ENCODE measurements around the gene OMP. TPM values are rescaled to one million over a fixed set of nuclear protein-coding genes. Genes with fewer than 3 reads are reported as not detected.

Gene OMP
- total RNA-seq, 2 donors from 2014 or later, result 8.0 TPM; not detected in 1

DNA sequence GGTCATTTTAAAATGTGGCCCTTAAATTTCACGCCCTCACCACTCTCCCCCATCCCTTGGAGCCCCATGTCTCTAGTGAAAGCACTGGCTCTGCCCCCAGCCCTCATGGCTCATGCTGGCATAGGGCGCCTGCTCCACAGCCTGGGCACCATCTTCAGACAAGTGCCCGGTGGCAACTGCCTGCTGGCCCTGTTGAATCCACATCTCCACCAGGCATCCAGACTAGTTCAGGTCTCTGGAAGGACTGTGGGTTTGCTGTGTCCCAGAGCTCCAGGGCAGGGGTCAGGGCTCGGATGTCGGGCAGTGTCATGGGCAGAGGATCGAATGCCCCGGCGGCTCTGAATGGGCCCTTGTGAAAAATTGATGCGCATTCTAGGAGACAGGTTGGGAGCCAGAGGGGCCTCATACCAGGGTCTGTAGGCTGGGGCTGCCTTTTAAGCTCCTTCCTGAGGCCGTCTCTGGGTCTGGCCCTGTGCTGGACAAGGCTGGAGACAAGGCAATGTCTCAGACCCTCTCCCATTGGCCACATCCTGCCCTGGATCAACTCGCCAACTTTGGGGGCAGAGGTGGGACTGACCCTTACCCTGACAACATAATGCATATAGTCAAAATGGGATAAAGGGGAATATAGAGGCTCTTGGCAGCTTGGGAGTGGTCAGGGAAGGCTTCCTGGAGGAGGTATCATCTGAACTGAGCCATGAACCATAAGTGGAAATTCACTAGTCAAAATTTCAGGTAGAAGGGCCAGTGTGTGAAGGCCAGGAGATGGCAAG lies 26.6 kb downstream of the OMP start:
- Histone ChIP-seq H3K4me3 (no peak overlapping the region), H3K9me3 (no peaks in the 10 kb centered on the region), H3K36me3 (no peaks in the 10 kb centered on the region), H3K27ac (no peak overlapping the region), H3K4me1 (replicated peaks) (no peaks in the 10 kb centered on the region), H3K27me3 (replicated peaks; ENCODE audit: insufficient read depth) (no peaks in the 10 kb centered on the region)
- TF ChIP-seq, protein P1, sequence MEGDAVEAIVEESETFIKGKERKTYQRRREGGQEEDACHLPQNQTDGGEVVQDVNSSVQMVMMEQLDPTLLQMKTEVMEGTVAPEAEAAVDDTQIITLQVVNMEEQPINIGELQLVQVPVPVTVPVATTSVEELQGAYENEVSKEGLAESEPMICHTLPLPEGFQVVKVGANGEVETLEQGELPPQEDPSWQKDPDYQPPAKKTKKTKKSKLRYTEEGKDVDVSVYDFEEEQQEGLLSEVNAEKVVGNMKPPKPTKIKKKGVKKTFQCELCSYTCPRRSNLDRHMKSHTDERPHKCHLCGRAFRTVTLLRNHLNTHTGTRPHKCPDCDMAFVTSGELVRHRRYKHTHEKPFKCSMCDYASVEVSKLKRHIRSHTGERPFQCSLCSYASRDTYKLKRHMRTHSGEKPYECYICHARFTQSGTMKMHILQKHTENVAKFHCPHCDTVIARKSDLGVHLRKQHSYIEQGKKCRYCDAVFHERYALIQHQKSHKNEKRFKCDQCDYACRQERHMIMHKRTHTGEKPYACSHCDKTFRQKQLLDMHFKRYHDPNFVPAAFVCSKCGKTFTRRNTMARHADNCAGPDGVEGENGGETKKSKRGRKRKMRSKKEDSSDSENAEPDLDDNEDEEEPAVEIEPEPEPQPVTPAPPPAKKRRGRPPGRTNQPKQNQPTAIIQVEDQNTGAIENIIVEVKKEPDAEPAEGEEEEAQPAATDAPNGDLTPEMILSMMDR (IDR thresholded peaks at IDR 0.05), result no peak
- TF ChIP-seq POLR2AphosphoS5 (IDR thresholded peaks at IDR 0.05) (no peak), POLR2A (IDR thresholded peaks at IDR 0.05) (no peak)
- no peak for DNase-seq (ENCODE audit: low spot score)
- 88% methylated on average over 11 of the region's 11 CpGs for WGBS
- intact Hi-C loops (cut with DNase I), result loop anchor here (5.0 kb wide), 3 partner anchors 58 to 488 kb away; no protein-coding TSS in a partner anchor

DNA sequence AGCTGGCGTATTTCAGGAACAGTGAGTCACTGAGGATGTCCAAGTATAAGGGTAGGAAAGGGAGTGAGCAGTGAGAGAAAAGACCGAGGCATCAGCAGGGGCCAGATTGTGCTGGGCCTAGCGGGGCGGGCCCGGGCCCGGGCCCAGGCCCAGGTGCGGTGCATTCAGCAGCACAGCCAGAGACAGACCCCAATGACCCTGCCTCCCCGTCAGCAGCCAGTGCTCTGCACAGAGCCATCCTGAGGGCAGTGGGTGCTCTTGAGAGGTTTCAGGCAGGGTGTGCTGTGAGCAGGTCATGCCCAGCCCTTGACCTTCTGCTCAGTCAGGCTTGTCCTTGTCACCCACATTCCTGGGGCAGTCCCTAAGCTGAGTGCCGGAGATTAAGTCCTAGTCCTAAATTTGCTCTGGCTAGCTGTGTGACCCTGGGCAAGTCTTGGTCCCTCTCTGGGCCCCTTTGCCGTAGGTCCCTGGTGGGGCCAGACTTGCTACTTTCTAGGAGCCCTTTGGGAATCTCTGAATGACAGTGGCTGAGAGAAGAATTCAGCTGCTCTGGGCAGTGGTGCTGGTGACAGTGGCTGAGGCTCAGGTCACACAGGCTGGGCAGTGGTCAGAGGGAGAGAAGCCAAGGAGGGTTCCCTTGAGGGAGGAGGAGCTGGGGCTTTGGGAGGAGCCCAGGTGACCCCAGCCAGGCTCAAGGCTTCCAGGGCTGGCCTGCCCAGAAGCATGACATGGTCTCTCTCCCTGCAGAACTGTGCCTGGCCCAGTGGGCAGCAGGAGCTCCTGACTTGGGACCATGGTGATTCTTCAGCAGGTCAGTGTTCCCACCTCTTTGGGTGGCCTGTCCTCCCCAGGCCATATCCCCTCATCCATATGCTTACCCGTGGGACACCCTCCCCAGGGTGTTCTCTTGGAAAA lies 27.5 kb downstream of the OMP start:
- Histone ChIP-seq H3K27me3 (replicated peaks; ENCODE audit: insufficient read depth) (no peaks in the 10 kb centered on the region), H3K36me3 (no peaks in the 10 kb centered on the region), H3K9me3 (no peaks in the 10 kb centered on the region), H3K27ac (no peak overlapping the region), H3K4me3 (no peak overlapping the region), H3K4me1 (replicated peaks) (no peaks in the 10 kb centered on the region)
- DNase-seq (ENCODE audit: low spot score), result no peak
- 96% methylated on average over 11 of the region's 11 CpGs for WGBS
- intact Hi-C loops (cut with DNase I), result loop anchor here (5.0 kb wide), 3 partner anchors 57 to 487 kb away; no protein-coding TSS in a partner anchor
- TF ChIP-seq, protein P1 (IDR thresholded peaks at IDR 0.05), result no peak
- no peak for TF ChIP-seq POLR2A (IDR thresholded peaks at IDR 0.05)
- no peak for TF ChIP-seq POLR2AphosphoS5 (IDR thresholded peaks at IDR 0.05)

DNA sequence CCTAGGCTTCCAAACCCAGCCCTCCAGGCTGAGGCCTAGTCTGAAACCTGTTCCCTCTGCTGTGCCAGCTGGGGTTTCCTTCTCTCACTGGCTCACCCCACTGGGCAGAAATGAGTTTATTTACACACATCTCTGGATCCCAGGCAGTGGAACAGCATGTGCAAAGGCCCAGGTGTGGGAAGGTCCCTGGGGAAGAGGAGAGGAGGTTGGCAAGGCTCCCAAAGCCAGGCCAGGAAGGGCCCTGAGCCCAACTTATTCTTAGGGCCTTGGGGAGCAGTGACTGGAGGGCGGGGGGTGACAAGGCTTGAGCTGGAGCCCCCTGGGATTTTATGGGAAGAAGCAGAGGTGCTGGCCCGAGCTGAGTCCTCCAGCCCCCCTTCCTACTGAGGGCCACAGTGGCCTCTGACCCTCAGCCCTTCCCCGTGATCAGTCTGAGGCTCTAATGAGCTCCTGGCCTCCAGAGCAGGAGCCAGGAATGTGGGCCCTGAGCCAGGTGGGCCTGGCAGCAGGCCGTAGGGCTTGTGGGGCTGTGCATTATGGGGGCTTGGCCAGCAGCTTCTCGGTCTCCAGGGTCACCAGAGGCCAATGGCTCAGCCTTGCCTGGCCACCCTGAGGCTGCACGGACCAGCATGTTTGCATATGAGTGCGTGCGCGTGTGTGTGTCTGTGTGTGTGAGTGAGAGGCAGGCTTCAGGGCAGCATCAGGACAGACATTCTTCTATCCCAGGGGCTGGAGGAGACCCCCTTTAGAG lies 28.3 kb downstream of the OMP start:
- no peaks in the 10 kb centered on the region for H3K27me3 ChIP-seq (replicated peaks; ENCODE audit: insufficient read depth)
- 71% methylated on average over 9 of the region's 9 CpGs for whole genome bisulfite sequencing
- intact Hi-C loops (cut with DNase I), result no loop called here
- no peak overlapping the region for H3K27ac ChIP-seq
- TF ChIP-seq, protein P1 (IDR thresholded peaks at IDR 0.05), result no peak
- TF ChIP-seq POLR2A (IDR thresholded peaks at IDR 0.05), result no peak
- no peak for TF ChIP-seq POLR2AphosphoS5 (IDR thresholded peaks at IDR 0.05)
- H3K36me3 ChIP-seq, result no peaks in the 10 kb centered on the region
- no peaks in the 10 kb centered on the region for H3K4me1 ChIP-seq (replicated peaks)
- no peak for DNase-seq (ENCODE audit: low spot score)
- no peaks in the 10 kb centered on the region for H3K9me3 ChIP-seq
- H3K4me3 ChIP-seq, result no peak overlapping the region

DNA sequence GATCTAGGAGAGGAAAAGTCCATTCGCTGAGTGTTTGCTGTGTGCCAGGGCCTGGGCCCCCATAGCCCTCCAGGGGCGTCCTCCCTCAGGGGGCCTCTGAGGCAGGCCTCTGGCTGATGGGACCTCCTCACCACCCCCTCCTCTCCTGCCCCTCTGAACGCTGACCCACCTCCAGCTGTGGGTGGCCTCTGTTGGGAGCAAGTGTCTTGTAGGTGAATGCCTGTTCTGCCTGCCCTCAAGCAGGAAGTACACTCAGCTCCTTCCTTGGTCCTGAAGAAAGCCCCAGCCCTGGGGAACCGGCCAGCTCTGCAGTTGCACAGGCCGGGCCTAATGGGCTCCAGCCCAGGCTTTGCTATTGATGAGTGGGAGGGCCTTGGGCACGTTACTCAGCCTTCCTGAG lies 28.9 kb downstream of the OMP start:
- Histone ChIP-seq H3K27ac (no peak overlapping the region), H3K9me3 (no peaks in the 10 kb centered on the region), H3K27me3 (replicated peaks; ENCODE audit: insufficient read depth) (no peaks in the 10 kb centered on the region), H3K36me3 (no peaks in the 10 kb centered on the region), H3K4me3 (no peak overlapping the region), H3K4me1 (replicated peaks) (no peaks in the 10 kb centered on the region)
- intact Hi-C loops (cut with DNase I), result no loop called here
- no peak for DNase-seq (ENCODE audit: low spot score)
- 68% methylated on average over 6 of the region's 6 CpGs for WGBS
- TF ChIP-seq POLR2AphosphoS5 (IDR thresholded peaks at IDR 0.05) (no peak), POLR2A (IDR thresholded peaks at IDR 0.05) (no peak)
- TF ChIP-seq, protein P1 (IDR thresholded peaks at IDR 0.05), result no peak
